ENCODE results near the gene ABCA7. TPM values are rescaled to one million over a fixed set of nuclear protein-coding genes. Genes with fewer than 3 reads are reported as not detected.
A peak's percentile ranks its signal among the peaks of the same experiment; 100 is the strongest.

ABCA7 gene
- total RNA-seq, 1 experiment from 2014 or later, result 91.4 TPM

GRCh38 chr19:1015782-1016646, 23.9 kb upstream of the ABCA7 start:
- Histone ChIP-seq H3K9me2 (ENCODE audit: insufficient read depth) (no peaks in the 10 kb centered on the region), H3K27me3 (ENCODE audit: insufficient read depth, low read length) (no peaks in the 10 kb centered on the region), H3K36me3 (ENCODE audit: control insufficient read depth in 1 of 2, insufficient read depth in 2 of 2, low read length in 2 of 2) (peaks cover 4 to 16% of the 10 kb centered on the region in 2 experiments; a peak in 2 of 4 replicates), H4K20me1 (ENCODE audit: insufficient read depth) (no peaks in the 10 kb centered on the region; the same call in 1 of the 2 replicates), H3K27ac (ENCODE audit: low read depth, low read length) (peak overlapping the region; percentile 86; the same call in 1 of the 2 replicates), H3K4me2 (ENCODE audit: low read length) (peak overlapping the region; percentile 55; the same call in 1 of the 2 replicates), H3K4me3 (replicated peaks in 1 of 2; ENCODE audit: low read depth in 1 of 2, low read length in 2 of 2) (no peak overlapping the region), H3K79me2 (ENCODE audit: insufficient read depth, low read length) (peaks cover 81% of the 10 kb centered on the region), H2AFZ (ENCODE audit: low read depth, low read length, poor library complexity, severe bottlenecking) (no peak overlapping the region), H3K9ac (ENCODE audit: low read length) (peak overlapping the region; percentile 99; the same call in 1 of the 2 replicates), H3K9me3 (ENCODE audit: control insufficient read depth in 1 of 2, insufficient read depth in 1 of 2, low read depth in 1 of 2, low read length in 2 of 2) (no peaks in the 10 kb centered on the region), H3K4me1 (ENCODE audit: control insufficient read depth in 1 of 2, insufficient read depth in 2 of 2, low read length in 2 of 2) (peaks cover 32 to 37% of the 10 kb centered on the region in 2 experiments)
- no TSS peak for BruUV-seq (replicated peaks)
- ChIA-PET RAD21 (ENCODE audit: low non-redundant PET in 1 of 2, low total read pairs in 2 of 2, uncharacterized antibody in 2 of 2, unreplicated experiment in 2 of 2) (no interaction called here), POLR2A (no interaction called here), CTCF (no interaction called here)
- ATAC-seq (no peak), DNase-seq (ENCODE audit: low read depth, low spot score) (no peak)
- intact Hi-C loops (cut with micrococcal nuclease), result no loop called here
- TF ChIP-seq POLR2A (IDR thresholded peaks at IDR 0.05; ENCODE audit: borderline replicate concordance, extremely low read depth, insufficient read depth, insufficient read length), result no peak
- TF ChIP-seq CTCF (IDR thresholded peaks at IDR 0.05 in 2 of 3, conservative IDR thresholded peaks at IDR 0.05 in 1 of 3; ENCODE audit: borderline replicate concordance in 1 of 3, insufficient read depth in 1 of 3, low read depth in 2 of 3, low read length in 2 of 3), result no peak
- TF ChIP-seq SP1 (IDR thresholded peaks at IDR 0.05; ENCODE audit: low read depth), result no peak
- TF ChIP-seq ZFX (IDR thresholded peaks at IDR 0.05), result no peak
- TF ChIP-seq ATF3 (IDR thresholded peaks at IDR 0.05), result no peak
- TF ChIP-seq SIN3A (IDR thresholded peaks at IDR 0.05; ENCODE audit: low read depth), result no peak
- TF ChIP-seq POLR2AphosphoS5 (IDR thresholded peaks at IDR 0.05; ENCODE audit: low read depth, low read length), result no peak
- no peak for TF ChIP-seq ZNF274 (IDR thresholded peaks at IDR 0.05; ENCODE audit: low read depth, low read length)
- no peak for TF ChIP-seq RAD21 (IDR thresholded peaks at IDR 0.05; ENCODE audit: low read depth)
- TF ChIP-seq MAX (IDR thresholded peaks at IDR 0.05), result no peak
- no peak for TF ChIP-seq EGR1 (IDR thresholded peaks at IDR 0.05; ENCODE audit: low read depth)
- no peak for TF ChIP-seq JUND (IDR thresholded peaks at IDR 0.05)
- no peak for TF ChIP-seq CBX3 (IDR thresholded peaks at IDR 0.05; ENCODE audit: low read depth)
- no peak for TF ChIP-seq FOSL1 (IDR thresholded peaks at IDR 0.05; ENCODE audit: low read depth)
- TF ChIP-seq ELF1 (IDR thresholded peaks at IDR 0.05; ENCODE audit: borderline replicate concordance, low read depth), result no peak
- TF ChIP-seq TCF7L2 (IDR thresholded peaks at IDR 0.05; ENCODE audit: borderline replicate concordance, extremely low read depth, insufficient read depth, insufficient read length), result no peak
- no peak for TF ChIP-seq YY1 (IDR thresholded peaks at IDR 0.05; ENCODE audit: extremely low read depth, insufficient replicate concordance, low read depth, low read length)
- TF ChIP-seq REST (IDR thresholded peaks at IDR 0.05; ENCODE audit: low read depth), result no peak
- no peak for TF ChIP-seq CEBPB (IDR thresholded peaks at IDR 0.05; ENCODE audit: low read depth)
- TF ChIP-seq EZH2 (IDR thresholded peaks at IDR 0.05), result no peak

All from HCT116 (cell line).